Chondrocyte (in vitro differentiated cells): Measurements from ENCODE around the gene ATP6V0A4. TPM values are rescaled to one million over a fixed set of nuclear protein-coding genes. Genes with fewer than 3 reads are reported as not detected.
"Not testable (repeated sequence)": the region's sequence is repeated elsewhere in the genome, so short reads cannot be mapped to it uniquely, and the experiment has no call there.

Experiments
- DNase-seq: peaks from one replicate; pipeline ENCODE4 v3.0.0; 2021; ENCODE audit warnings: mixed read lengths, low spot score
- H3K27ac Mint-ChIP-seq: one replicate; pipeline ENCODE4 v1.8.0; 2021; ENCODE audit warnings: mild to moderate bottlenecking, moderate library complexity, mixed read lengths; ENCODE audit not compliant: unreplicated experiment
- H3K27me3 Mint-ChIP-seq: 2 replicates; pipeline ENCODE4 v1.8.0; 2021; ENCODE audit warnings: low read depth, mixed read lengths
- H3K36me3 Mint-ChIP-seq: 2 replicates; pipeline ENCODE4 v1.8.0; 2021; ENCODE audit warnings: low read depth, mixed read lengths
- H3K4me1 Mint-ChIP-seq: 2 replicates; pipeline ENCODE4 v1.8.0; 2021; ENCODE audit warnings: low read depth, mild to moderate bottlenecking, mixed read lengths
- H3K4me3 Mint-ChIP-seq: one replicate; pipeline ENCODE4 v1.8.0; 2021; ENCODE audit warnings: mild to moderate bottlenecking, moderate library complexity, mixed read lengths; ENCODE audit not compliant: unreplicated experiment
- H3K9me3 Mint-ChIP-seq: 2 replicates; pipeline ENCODE4 v1.8.0; 2021; ENCODE audit warnings: low read depth, mixed read lengths
- CTCF ChIP-seq: fragments of 200-600 bp; sonication (generic); IDR thresholded peaks from 2 replicates; pipeline ENCODE4 v1.5.0; 2021; ENCODE audit warnings: antibody characterized with exemption, mild to moderate bottlenecking, moderate library complexity
- total RNA-seq: library from RNA; stranded (reverse); gene quantifications from 3 replicates; pipeline ENCODE4 v1.2.1, GENCODE V29; 2021

The ATP6V0A4 gene
- total RNA-seq, 1 donor from 2014 or later: 0.35 TPM

- no peak for TF ChIP-seq CTCF
- no peak overlapping the region for H3K27ac Mint-ChIP-seq
- H3K4me1 Mint-ChIP-seq: peaks cover 11% of the 10 kb centered on the region
- no peaks in the 10 kb centered on the region for H3K27me3 Mint-ChIP-seq
- no peaks in the 10 kb centered on the region for H3K9me3 Mint-ChIP-seq
- H3K36me3 Mint-ChIP-seq: no peaks in the 10 kb centered on the region
- DNase-seq: no peak
- H3K4me3 Mint-ChIP-seq: no peak overlapping the region
These were observed 62.6 kb downstream of the ATP6V0A4 start for GRCh38 chr7:138735399-138735798.

GRCh38 chr7:138731733-138732132 lies 66.3 kb downstream of the ATP6V0A4 start:
- not testable (repeated sequence) for H3K4me3 Mint-ChIP-seq

GRCh38 chr7:138729444-138729843 lies 68.6 kb downstream of the ATP6V0A4 start:
- no peak for TF ChIP-seq CTCF
- H3K4me1 Mint-ChIP-seq: peaks cover 4% of the 10 kb centered on the region
- H3K36me3 Mint-ChIP-seq: no peaks in the 10 kb centered on the region
- no peak overlapping the region for H3K27ac Mint-ChIP-seq
- H3K4me3 Mint-ChIP-seq: no peak overlapping the region
- DNase-seq: no peak
- H3K27me3 Mint-ChIP-seq: no peaks in the 10 kb centered on the region
- no peaks in the 10 kb centered on the region for H3K9me3 Mint-ChIP-seq

More at GRCh38 chr7:138731733-138732132, 66.3 kb downstream of the ATP6V0A4 start:
- H3K27ac Mint-ChIP-seq, H3K4me1 Mint-ChIP-seq, H3K9me3 Mint-ChIP-seq, H3K27me3 Mint-ChIP-seq, H3K36me3 Mint-ChIP-seq, DNase-seq: not testable (repeated sequence)

GRCh38 chr7:138727336-138728099 lies 70.5 kb downstream of the ATP6V0A4 start:
- Mint-ChIP-seq H3K9me3 (no peaks in the 10 kb centered on the region), H3K4me1 (peaks cover 4% of the 10 kb centered on the region), H3K4me3 (no peak overlapping the region), H3K27ac (no peak overlapping the region), H3K36me3 (no peaks in the 10 kb centered on the region), H3K27me3 (no peaks in the 10 kb centered on the region)
- TF ChIP-seq CTCF: no peak
- no peak for DNase-seq

GRCh38 chr7:138726288-138726687 lies 71.7 kb downstream of the ATP6V0A4 start:
- H3K9me3 Mint-ChIP-seq: no peaks in the 10 kb centered on the region
- H3K4me1 Mint-ChIP-seq: peaks cover 4% of the 10 kb centered on the region
- TF ChIP-seq CTCF: peak; percentile 25
- no peaks in the 10 kb centered on the region for H3K36me3 Mint-ChIP-seq
- DNase-seq: peak; percentile 68
- H3K4me3 Mint-ChIP-seq: no peak overlapping the region
- H3K27me3 Mint-ChIP-seq: no peaks in the 10 kb centered on the region
- no peak overlapping the region for H3K27ac Mint-ChIP-seq

- Mint-ChIP-seq H3K27me3 (peaks cover 6% of the 10 kb centered on the region), H3K36me3 (peaks cover 2% of the 10 kb centered on the region), H3K27ac (peak overlapping the region; percentile 57), H3K9me3 (no peaks in the 10 kb centered on the region), H3K4me1 (peaks cover 12% of the 10 kb centered on the region), H3K4me3 (no peak overlapping the region)
- no peak for TF ChIP-seq CTCF
- DNase-seq: peak; percentile 18
These were observed 77.7 kb downstream of the ATP6V0A4 start for GRCh38 chr7:138720286-138720685.
